NCI-H146 treated with DMSO at 0.1 percent for 48 hours (cell line): ENCODE measurements around the gene MAP6.
"Not testable (repeated sequence)": the region's sequence is repeated elsewhere in the genome, so short reads cannot be mapped to it uniquely, and the experiment has no call there.

Source experiments
- DNase-seq: peaks from one replicate; lab custom pipeline; 2025; ENCODE audit not compliant: unreplicated experiment; lab: John Stamatoyannopoulos, UW

MAP6 gene

DNA sequence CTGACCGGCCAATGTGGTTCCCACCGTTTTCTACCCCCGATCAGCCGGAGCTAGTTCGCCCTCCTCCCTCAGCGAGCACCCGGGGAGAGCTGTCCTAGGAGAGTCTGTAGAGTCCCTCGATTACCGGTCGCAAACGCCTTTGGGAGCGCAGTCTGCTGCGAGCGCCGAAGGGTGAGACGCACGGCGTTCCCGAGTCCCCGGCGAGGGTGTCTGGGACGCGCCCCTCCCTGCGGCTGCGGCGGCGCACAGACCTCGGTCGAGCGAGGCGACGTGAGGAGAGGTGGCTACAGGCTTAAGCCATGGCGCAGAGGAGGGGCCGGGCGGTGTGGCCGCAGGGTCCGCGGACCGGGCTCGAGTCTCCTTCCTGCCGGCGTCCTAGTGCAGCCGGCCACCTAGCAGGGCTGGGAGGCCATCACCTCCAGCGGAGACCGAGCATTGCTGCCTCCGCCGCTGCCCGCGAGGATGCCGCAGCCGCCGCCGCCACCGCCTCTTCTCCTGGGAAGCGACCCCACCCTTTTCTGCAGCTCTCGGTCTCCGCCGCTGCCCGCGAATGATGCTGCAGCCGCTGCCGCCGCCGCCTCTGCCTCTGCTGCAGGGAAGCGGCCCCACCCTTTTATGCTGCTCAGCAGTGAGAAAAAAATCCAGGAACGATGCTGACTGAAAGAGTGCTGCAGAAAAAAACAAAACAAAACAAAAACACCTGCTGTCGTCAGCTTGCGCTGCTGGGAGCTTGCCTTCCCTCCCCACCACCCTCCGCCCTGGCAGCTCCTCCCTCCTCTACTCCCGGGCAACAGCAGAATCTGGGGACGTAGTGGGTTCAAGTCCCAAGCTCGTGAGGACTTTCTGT is at the start of gene MAP6:
Gene MAP6 (minus strand): TSS at position 588 of the 847 bp plus-strand sequence. CDS start 669 bp downstream, outside the sequence.
- peak; percentile 83 for DNase-seq

DNA sequence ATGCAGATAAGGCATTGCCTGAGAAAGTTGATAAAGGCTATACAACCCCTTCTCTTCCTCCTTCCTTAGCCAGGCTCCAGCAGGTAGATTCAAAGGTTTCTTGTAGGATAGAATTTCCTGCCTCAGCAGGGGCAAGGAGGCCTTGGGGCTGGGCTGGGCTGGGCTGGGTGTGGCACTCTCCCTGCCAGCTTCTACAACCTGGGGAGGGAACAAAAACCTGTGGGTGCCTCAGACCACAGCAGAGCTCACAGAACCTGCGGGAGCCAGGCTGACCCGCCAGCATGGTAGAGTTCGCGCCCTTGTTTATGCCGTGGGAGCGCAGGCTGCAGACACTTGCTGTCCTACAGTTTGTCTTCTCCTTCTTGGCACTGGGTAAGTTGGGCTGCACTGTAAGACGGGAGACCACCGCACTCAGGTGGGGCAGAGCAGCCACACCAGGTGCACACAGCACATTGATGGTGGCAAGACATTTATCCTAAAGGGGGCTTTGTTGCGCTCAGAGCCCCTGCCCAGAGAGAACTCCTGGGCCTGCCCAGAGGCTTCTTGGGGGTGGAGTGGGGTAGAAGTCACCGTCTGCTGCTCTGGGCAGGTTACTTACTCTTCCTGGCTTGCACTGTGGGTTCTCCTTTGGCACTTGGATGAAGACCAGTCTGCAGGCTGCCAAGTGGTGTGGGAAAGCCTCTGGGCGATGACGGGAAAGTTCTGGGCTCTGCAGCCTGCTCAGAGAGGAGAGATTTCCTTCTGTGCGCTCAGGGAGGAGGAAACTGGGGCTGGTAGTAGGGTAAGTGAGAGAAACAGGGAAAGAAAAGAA is 49.0 kb upstream of the MAP6 start, which contains the start of gene MOGAT2:
Gene MOGAT2 (plus strand): TSS at position 231 of the 811 bp plus-strand sequence. CDS start 51 bp downstream, at position 282.
- no peak for DNase-seq

DNA sequence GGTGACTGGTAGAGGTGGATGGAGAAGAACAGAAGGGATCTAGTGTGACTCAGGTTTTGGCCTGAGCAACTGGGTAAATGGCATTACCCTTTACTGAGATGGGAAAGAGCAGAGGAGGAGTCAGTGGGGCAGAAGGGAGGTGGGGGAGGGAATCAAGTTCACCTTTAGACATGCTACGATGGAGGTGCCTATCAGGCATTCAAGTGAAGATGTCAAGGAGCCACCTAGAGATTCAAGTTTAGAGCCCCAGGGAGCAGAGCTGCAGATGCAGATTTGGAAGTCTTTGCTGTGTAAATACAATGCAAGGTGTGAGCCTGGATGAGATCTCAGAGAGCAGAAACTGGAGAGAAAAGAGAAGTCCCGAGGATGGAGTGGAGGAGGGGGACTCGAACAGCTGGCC is 47.8 kb upstream of the MAP6 start:
- no peak for DNase-seq

DNA sequence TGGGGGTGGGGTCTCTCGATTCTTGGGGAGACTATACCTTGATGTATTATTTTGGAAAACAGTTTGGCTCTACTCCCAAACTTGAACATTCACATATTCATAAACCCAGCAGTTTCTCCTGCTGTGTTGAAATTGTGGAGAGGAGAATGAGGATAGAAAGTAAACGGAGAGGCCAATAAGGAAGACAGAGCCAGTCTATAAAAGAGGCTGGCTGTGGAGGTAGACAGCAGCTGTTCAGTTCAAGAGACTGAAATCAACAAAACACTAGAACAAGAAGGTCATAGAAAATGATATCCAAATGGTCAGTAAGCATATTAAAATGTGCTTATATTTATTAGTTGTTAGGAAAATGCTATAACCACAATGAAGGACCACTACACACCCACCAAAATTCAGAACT is 46.9 kb upstream of the MAP6 start:
- DNase-seq: no peak

DNA sequence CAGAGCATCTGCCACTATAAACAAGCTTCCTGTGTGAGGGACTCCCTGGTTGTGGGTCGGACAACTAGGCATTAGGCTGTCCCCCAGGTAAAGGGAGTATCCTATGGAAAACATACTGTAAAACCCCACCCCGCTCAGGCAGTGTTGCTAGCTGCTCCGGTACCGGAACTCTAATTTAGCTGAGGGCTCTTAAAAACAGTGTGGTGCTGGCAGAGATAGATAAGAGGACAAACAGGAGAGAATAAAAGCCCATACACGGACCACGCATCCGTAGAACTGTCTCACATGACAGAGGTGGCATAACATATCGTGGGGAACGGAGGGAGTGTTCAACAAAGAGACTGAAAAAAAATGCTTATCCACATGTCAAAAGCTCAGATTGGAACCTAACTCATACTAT is 45.4 kb upstream of the MAP6 start:
- peak; percentile 20 for DNase-seq

DNA sequence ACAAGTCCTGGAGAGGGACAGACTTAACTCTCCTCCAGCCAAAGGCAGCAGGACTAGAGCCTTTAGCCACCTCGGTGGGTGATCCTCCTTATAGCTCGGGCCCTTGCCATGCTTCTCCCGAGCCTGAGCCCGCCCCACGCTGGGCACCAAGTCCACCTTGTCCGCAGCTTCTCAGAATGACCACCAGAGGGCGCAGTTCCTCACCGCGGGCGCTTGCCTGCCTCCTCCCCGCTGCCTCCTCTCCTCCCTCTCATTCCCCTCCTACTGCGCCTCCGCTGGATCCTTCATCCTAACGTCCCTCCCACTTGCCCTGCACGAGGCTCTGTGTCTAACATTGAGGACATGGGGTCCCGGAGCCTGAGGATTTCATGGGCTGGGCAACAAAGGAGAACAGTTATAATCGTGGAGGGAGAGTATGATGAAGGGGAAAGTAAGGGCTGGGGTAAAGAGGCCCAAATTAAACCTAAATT is 37.5 kb upstream of the MAP6 start:
- peak; percentile 77 for DNase-seq

DNA sequence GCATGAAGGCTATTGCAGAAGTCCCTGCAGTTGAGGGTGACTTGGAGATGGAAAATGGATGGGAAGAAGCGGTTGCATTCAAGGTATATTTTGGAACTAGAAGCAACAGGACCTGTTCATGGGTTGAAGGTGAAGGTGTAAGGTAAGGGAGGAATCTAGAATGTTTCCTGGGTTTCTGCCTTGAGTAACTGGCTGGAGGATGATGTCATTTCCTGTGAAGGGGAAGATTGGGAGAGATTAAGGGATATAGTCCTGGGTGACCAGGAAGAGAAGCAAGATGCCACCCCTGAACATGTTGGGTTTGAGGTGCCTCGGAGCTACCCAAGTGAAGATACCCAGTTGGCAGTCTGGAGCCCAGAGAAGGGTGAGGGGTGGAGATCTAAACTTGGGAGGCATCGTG is 36.7 kb upstream of the MAP6 start:
- DNase-seq: no peak

DNA sequence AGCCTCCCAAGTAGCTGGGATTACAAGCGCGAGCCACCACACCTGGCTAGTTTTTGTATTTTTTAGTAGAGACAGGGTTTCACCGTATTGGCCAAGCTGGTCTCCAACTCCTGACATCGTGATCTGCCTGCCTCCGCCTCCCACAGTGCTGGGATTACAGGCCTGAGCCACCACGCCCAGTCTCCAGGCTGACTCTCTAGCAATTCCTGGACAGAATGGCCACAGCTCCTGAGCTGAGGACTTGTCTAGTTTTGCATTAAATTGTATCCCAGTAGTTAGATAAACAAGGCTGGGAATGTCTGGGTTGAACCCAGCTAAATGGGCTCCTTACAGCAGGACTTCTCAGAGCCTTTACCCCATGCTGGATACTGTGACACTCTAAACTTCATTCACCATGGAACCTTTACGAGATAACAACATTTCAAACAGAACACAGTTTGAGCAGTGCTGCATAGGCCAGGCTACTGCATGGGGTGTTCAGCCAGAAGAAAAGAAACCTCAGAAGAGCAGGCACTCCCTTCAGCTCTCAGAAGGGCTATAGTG is 34.9 kb upstream of the MAP6 start:
- no peak for DNase-seq

DNA sequence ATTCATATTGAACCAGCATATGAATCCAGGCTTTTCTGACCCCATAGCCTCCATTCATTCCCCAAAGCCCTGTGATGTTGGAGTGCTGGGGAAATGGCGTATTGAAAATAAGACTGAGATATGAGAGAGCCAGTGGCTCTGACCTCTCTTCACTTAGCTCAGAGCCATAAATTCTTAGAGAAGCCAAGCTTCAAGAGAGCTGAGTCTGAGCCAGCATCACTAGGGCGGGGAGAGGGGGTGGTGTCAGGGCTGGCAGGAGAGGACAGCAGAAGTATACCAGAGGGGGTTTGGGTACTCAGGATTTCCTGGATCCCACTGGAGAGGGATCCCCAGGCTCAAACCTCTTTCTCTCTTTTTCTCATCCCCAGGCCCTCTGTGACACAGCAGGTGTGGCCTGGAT is 32.1 kb upstream of the MAP6 start:
- DNase-seq: no peak

DNA sequence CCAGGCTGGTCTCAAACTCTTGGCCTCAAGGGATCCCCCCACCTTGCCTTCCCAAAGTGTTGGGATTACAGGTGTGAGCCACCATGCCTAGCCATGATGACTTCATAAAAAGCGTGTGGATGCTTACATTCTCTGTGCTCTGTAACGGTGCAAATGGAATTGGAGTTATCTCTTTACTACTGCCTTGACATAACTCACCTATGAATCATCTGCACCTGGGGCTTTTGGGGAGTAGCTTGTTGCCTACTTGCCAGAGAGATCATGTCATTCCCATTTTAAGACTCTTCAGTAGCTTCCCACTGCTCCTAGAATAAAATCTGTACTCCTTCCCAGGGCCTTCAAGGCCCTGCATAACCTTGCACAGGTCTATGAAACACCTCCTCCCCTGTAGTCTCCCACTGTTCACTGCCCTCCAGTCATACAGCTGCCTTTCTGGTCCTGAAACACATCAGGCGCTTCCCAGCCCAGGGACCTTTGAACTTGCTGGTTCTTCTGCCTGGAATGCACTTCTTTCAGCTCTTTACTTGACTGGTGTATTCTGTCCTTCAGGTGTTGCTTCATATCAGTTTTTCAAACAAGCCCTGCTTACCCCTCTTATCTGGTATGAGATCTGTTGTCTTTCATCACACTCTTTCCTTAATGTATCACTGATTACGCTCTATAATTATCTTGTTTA is 29.2 kb upstream of the MAP6 start:
- DNase-seq: no peak

DNA sequence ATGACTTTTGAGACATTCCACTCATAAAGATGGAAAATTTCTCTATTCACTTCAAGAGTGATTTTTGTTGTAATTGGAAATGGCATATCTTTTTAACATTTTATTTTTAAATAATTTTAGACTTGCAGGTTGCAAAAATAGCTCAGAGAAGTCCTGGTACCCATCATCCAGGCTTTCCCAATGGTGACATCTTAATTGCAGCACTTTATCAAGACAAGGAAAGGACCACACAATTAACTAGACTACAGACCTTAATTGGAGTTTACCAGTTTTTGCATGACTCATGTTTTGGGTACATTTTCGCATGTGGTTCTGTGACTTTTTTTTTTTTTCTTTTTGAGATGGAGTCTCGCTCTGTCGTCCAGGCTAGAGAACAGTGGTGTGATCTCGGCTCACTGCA is 23.0 kb upstream of the MAP6 start:
- no peak for DNase-seq

DNA sequence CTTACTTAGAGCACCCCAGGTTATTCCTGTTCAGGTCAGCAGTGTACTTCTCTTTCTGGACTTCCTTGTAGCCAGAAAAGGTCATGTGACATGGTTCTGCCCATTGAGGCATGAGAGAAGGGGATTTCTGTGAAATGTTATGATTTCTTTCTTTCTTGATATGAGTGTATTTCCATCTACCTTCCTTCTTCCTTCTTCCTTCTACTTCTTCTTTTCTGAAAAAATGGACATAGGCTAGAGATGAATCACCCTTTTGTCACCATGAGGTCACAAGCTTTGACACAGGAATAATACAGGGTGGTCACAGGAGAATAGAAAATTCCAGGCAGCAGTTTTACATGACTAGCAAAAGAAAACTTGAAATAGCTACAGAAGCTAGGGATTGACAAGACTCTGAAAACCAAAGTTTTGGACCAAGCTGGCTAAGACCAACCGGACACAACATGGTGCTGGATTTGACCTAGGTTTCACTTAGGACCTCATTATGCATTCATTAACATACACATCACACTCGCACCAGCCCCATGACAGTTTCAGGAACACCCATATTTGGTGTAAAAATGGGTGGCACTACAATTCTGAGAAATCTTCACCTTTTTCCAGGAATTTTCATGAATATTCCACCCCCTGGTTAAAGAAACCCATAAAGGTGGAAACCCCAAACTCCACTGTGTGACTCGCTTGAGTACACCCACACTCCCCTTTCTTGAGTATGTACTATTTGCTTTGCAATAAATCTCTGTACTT is 21.2 kb upstream of the MAP6 start:
- DNase-seq: no peak

DNA sequence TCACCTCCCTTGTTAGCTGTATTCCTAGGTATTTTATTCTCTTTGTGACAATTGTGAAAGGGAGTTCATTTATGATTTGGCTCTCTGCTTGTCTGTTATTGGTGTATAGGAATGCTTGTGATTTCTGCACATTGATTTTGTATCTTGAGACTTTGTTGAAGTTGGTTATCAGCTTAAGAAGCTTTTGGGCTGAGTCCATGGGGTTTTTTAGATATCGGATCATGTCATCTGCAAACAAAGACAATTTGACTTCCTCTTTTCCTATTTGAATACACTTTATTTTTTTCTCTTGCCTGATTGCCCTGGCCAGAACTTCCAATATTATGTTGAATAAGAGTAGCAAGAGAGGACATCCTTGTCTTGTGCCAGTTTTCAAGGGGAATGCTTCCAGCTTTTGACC is 15.0 kb upstream of the MAP6 start:
- not testable (repeated sequence) for DNase-seq

DNA sequence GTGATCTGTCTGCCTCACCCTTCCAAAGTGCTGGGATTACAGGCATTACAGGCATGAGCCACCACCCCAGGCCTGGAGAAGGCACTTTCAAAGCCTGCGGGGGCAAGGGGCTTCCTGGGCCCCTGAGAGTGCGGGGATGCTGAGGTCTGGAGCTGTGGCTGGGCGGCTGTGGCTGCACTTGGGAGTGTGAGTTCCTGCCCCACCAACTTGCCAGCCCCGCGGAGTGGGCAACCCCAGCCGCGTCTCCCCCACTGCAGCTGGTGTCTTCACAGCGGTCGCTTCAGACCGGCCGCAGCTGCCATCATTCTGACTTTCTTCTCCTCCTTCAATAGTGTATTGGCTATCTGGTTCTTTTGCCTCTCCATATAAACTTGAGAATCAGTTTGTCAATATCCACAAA is 10.7 kb upstream of the MAP6 start:
- no peak for DNase-seq

DNA sequence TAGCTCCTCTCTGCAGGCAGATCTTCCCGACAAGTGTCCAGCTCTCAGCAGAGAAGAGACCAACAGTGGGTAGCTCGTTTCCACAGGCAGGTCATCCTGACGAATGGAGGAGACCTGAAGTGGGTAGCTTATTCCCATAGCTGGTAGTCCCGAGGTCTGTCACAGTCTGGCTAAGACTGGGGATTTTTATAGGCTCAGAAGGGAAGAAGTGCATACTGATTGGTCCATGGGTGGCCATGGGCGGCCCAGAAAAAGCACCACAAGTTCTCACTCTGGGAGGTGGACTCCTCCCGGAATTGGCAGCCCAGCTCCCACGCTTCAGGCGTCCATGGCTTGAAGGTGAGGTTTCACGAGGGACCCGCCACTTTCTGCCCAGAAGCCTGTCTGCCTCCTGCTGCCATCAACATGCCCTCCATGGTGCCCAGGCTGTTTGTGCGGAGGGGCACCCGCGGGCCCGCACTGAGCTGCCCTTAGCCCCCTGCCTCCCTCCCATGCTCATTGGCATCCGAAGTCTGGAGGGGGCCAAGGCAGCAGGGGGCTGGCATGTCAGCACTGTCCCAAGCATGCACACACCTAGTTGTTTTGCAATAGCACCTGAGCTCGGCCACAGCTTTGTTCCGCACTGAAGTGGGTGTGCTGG is 9.9 kb upstream of the MAP6 start:
- no peak for DNase-seq

DNA sequence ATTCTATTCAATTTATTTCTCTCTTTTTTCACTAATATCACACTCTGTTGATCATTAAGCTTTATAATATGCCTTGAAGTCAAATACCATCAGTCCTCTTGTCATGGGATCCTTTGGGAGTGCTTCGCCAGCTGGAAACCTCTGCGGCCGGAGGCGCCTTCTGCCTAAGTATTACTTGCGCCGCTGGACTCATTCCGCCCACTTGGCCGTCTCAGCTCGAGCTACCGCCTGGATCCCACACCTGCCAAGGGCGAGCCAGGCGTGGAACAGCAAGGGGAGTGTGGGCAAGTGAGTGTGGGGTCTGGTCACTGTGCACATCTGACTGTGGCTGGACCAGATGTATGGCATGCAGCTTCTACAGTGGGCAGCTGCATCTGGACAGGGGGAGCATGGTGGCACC is 9.1 kb upstream of the MAP6 start:
- no peak for DNase-seq

DNA sequence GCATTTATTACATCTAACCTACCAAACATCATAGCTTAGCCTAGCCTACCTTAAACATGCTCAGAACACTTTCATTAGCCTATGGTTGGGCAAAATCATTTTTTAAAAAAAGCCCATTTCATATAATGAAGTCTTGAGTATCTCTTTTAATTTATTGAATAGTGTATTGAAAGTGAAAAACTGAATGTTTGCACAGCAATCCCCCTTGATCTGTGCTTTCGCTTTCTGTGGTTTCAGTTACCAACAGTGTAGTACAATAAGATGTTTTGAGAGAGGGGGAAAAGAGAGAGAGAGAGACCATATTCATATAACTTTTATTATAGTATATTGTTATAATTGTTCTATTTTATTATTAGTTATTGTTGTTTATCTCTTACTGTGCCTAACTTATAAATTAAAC is 8.4 kb upstream of the MAP6 start:
- DNase-seq: no peak

DNA sequence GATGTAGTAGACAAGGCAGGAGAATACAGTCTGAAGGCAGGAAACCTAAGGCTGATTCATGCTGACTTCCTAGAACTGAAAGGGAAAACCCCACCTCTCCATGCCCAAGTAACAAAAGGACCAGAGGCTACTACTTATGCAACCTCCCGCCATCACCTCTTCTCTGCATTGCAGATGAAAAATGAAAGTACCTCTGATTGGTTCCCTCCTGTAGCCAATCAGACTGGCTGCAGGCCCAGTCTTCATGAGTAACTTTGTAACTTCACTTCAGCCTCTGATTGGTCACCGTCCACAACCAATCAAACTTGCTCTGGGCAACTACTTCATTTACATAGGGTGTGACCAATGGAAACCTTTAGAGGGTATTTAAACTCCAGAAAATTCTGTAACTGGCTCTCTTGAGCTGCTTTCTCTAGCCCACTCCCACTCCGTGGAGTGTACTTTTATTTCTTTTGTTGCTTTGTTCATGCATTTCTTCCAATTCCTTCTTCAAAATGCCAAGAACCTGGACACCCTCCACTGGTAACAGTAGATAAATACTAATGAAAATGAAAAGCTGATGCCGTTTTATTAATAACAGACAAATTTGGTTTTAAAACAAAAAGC is 5.2 kb upstream of the MAP6 start:
- no peak for DNase-seq

DNA sequence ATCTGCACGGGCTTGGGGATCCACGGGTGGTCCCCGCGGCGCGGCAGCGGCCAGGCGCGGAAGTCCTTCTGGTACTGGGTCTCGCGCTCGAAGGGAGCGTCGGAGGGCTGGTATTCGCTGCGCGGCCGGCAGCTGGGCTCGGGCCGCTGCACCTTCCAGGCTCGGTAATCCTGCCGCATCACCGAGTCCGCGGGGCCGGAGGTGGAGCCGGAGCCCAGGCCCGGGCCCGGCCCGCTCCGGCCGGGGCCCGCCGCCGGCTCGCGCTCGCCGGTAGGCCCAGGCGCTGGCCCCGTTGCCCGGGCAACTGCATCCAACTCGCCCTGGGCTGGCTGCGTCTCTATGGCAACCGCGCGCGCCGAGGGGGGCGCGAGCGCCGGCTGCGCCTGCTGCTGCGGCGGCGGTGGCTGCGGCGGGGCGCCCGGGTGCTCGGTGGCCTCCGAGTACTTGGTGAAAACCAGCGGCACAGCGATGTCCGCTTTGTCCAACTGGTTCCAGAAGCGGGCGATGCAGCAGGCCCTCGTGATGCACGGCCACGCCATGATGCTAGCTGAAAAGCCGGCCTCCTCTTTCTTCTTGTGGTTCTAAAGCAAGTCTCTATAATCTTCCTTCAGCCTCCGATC is 897 bp downstream of the MAP6 start:
- DNase-seq: peak; percentile 52
